GM12878 (cell line): ENCODE measurements around the gene PLEKHA7.

Experiments used
- MXI1 ChIP-seq: fragments of 150-350 bp; IDR thresholded peaks from 2 replicates; pipeline ENCODE4 v1.6.1; 2011; ENCODE audit warnings: low read depth, mild to moderate bottlenecking, inconsistent platforms, low read length, improper control_type of control experiment
- POLR2A ChIP-seq: IDR thresholded peaks from 2 replicates; pipeline ENCODE4 v1.6.1; 2011; ENCODE audit warnings: low read depth, mild to moderate bottlenecking, low read length
- REST ChIP-seq: IDR thresholded peaks from 2 replicates; pipeline ENCODE4 v1.6.1; 2012; ENCODE audit warnings: mild to moderate bottlenecking, low read depth, low read length
- SKIL ChIP-seq: fragments of 450-650 bp; IDR thresholded peaks from 2 replicates; pipeline ENCODE4 v1.6.1; 2017; ENCODE audit warnings: mild to moderate bottlenecking, low read depth, inconsistent platforms; ENCODE audit not compliant: poor library complexity, severe bottlenecking
- TCF3 ChIP-seq: IDR thresholded peaks from 2 replicates; pipeline ENCODE4 v1.6.1; 2012; ENCODE audit warnings: low read depth, mild to moderate bottlenecking, low read length, borderline replicate concordance; ENCODE audit not compliant: insufficient read depth
- TF ChIP-seq, protein P1 (sequence below), 3 experiments: IDR thresholded peaks in 2 of 3; conservative IDR thresholded peaks in 1 of 3; 2 replicates each; pipeline ENCODE4 v1.5.1; 2011; ENCODE audit warnings: low read depth in 3 of 3, low read length in 3 of 3, mild to moderate bottlenecking in 3 of 3, control low read depth in 2 of 3, moderate library complexity in 2 of 3, inconsistent platforms in 1 of 3, mixed read lengths in 1 of 3; ENCODE audit not compliant: control insufficient read depth in 2 of 3, insufficient read depth in 1 of 3; ENCODE audit errors: extremely low read depth in 1 of 3

DNA sequence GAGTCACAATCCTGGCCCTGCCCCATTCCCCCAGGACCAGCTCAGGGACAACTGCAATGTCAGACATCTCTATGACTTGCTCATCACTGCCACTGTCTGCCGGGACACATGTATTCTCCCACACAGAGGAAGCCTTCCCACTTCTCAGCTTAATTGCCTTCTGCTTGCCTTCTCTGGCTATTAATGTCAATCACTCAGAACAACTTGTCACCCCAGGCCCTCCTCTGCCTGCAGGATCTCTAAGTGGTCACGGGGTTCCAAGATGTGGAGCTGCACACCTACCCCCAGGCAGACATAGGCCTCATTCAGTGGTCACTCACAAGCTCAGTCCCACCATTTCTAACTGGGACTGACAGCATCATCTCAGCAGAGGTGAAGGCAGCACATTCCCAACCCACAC is 15.1 kb downstream of the PLEKHA7 start:
- TF ChIP-seq TCF3 (no peak), SKIL (no peak), REST (no peak), POLR2A (no peak), MXI1 (no peak)
- TF ChIP-seq, protein P1, sequence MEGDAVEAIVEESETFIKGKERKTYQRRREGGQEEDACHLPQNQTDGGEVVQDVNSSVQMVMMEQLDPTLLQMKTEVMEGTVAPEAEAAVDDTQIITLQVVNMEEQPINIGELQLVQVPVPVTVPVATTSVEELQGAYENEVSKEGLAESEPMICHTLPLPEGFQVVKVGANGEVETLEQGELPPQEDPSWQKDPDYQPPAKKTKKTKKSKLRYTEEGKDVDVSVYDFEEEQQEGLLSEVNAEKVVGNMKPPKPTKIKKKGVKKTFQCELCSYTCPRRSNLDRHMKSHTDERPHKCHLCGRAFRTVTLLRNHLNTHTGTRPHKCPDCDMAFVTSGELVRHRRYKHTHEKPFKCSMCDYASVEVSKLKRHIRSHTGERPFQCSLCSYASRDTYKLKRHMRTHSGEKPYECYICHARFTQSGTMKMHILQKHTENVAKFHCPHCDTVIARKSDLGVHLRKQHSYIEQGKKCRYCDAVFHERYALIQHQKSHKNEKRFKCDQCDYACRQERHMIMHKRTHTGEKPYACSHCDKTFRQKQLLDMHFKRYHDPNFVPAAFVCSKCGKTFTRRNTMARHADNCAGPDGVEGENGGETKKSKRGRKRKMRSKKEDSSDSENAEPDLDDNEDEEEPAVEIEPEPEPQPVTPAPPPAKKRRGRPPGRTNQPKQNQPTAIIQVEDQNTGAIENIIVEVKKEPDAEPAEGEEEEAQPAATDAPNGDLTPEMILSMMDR (IDR thresholded peaks at IDR 0.05 in 2 of 3, conservative IDR thresholded peaks at IDR 0.05 in 1 of 3; ENCODE audit: control insufficient read depth in 2 of 3, extremely low read depth in 1 of 3, insufficient read depth in 1 of 3, low read depth in 3 of 3, low read length in 3 of 3) = no peak
